ENCODE results near the gene TM4SF5. TPM values are rescaled to one million over a fixed set of nuclear protein-coding genes. Genes with fewer than 3 reads are reported as not detected.

The TM4SF5 gene
- total and polyA plus RNA-seq, 2 of the 8 experiments (the other 6 are each of a cell fraction or from before 2014, with no cell fraction given) = not detected

GRCh38 chr17:4790705-4791088 is 19.0 kb downstream of the TM4SF5 start:
- 0 out of 2 replicates have a peak overlapping the region, but pooled peaks have one; percentile 19 for H2BK15ac ChIP-seq (ENCODE audit: low read length)
- no peak overlapping the region for H4K5ac ChIP-seq (ENCODE audit: insufficient read length, low read depth, low read length)
- POLR2A ChIA-PET (ENCODE audit: partially characterized antibody) = interaction anchor here (1.1 to 3.1 kb wide), 4 partner anchors 16 to 110 kb away, joined by 3 to 15 read pairs (median 9); partner anchors contain the start of gene PLD2
- peaks cover 0 to 14% (median 8%) of the 10 kb centered on the region in 4 experiments; a peak in 5 of 7 replicates for H3K4me1 ChIP-seq (replicated peaks in 1 of 4; ENCODE audit: control insufficient read depth in 3 of 4, insufficient read depth in 4 of 4, low read length in 3 of 4)
- peaks cover 0 to 2% of the 10 kb centered on the region in 2 experiments for H4K20me1 ChIP-seq (replicated peaks in 1 of 2; ENCODE audit: control insufficient read depth in 1 of 2, insufficient read depth in 2 of 2, low read length in 2 of 2)
- no peak overlapping the region for H4K91ac ChIP-seq (replicated peaks; ENCODE audit: insufficient read length, low read length)
- no peaks in the 10 kb centered on the region for H3K79me1 ChIP-seq (ENCODE audit: low read depth, low read length)
- no peak for FAIRE-seq
- H2AFZ ChIP-seq (ENCODE audit: low read length) = peak overlapping the region; percentile 97
- H2BK20ac ChIP-seq (ENCODE audit: low read length) = no peak overlapping the region
- H3K36me3 ChIP-seq (ENCODE audit: control insufficient read depth in 2 of 4, insufficient read depth in 4 of 4, low read length in 3 of 4) = no peaks in the 10 kb centered on the region
- no peak overlapping the region for H3K56ac ChIP-seq (replicated peaks; ENCODE audit: insufficient read length, low read depth, low read length)
- no peak overlapping the region for H2BK5ac ChIP-seq (ENCODE audit: low read depth, low read length)
- no peaks in the 10 kb centered on the region for H3K9me3 ChIP-seq (ENCODE audit: insufficient read depth in 2 of 2, low read depth in 1 of 2, low read length in 1 of 2)
- CTCF ChIA-PET (ENCODE audit: partially characterized antibody) = interaction anchor here (0.7 to 4.8 kb wide), 19 partner anchors 13 to 228 kb away, joined by 3 to 27 read pairs (median 4); partner anchors contain the start of genes MED11 and PLD2
- H2AK5ac ChIP-seq (ENCODE audit: low read depth, low read length) = no peak overlapping the region
- peak overlapping the region in 1 of 4 experiments; percentile 23; a peak in 3 of 7 replicates for H3K9ac ChIP-seq (replicated peaks in 1 of 4; ENCODE audit: extremely low read depth in 1 of 4, low read depth in 3 of 4, low read length in 3 of 4)
- H3K4ac ChIP-seq (replicated peaks; ENCODE audit: insufficient read length, low read depth, low read length) = no peak overlapping the region
- H3K18ac ChIP-seq (ENCODE audit: extremely low read depth, low read length) = no peak overlapping the region
- peaks cover 17% of the 10 kb centered on the region for H3K23me2 ChIP-seq (ENCODE audit: low read depth, low read length)
- H3K27ac ChIP-seq (ENCODE audit: low read depth, low read length) = no peak overlapping the region
- WGBS, 2 experiments (ENCODE audit: extremely low coverage in 1 of 2, insufficient coverage in 1 of 2, insufficient read length in 1 of 2, insufficient replicate concordance in 2 of 2, low coverage in 1 of 2, low lambda C conversion rate in 2 of 2, missing lambda C conversion rate in 1 of 2) = 77% methylated on average over 7 of the region's 7 CpGs; no CpG with 5 or more reads in 1 of the 2 experiments
- peak overlapping the region; percentile 46 to 74 (median 66) for H3K4me3 ChIP-seq (ENCODE audit: extremely low read depth in 1 of 4, insufficient read depth in 2 of 4, low read depth in 3 of 4, low read length in 4 of 4)
- H3K23ac ChIP-seq (ENCODE audit: insufficient read length) = no peak overlapping the region
- H2BK120ac ChIP-seq (replicated peaks; ENCODE audit: low read depth, low read length) = no peak overlapping the region
- no peak overlapping the region for H4K8ac ChIP-seq (ENCODE audit: extremely low read depth, insufficient read depth, low read length)
- H3K4me2 ChIP-seq (ENCODE audit: insufficient read depth in 1 of 2, low read depth in 2 of 2, low read length in 2 of 2) = peak overlapping the region; percentile 70 to 98
- no peak overlapping the region for H3K14ac ChIP-seq (ENCODE audit: insufficient read length)
- peak overlapping the region; percentile 75 for H2BK12ac ChIP-seq (ENCODE audit: low read depth, low read length)
- no peak for DNase-seq (ENCODE audit: low read depth in 1 of 2, low spot score in 2 of 2)
- H3K27me3 ChIP-seq (replicated peaks in 1 of 4; ENCODE audit: control insufficient read depth in 3 of 4, extremely low read depth in 1 of 4, insufficient read depth in 3 of 4, low read length in 3 of 4) = peaks cover 3 to 30% (median 17%) of the 10 kb centered on the region in 4 experiments
- H3K79me2 ChIP-seq (ENCODE audit: control insufficient read depth in 1 of 2, insufficient read depth in 2 of 2, low read length in 2 of 2) = no peaks in the 10 kb centered on the region
- TF ChIP-seq TEAD4 (IDR thresholded peaks at IDR 0.05; ENCODE audit: low read depth, low read length) (no peak), SIRT6 (IDR thresholded peaks at IDR 0.05; ENCODE audit: low read length) (no peak), SUZ12 (IDR thresholded peaks at IDR 0.05; ENCODE audit: low read length) (no peak), HDAC2 (IDR thresholded peaks at IDR 0.05; ENCODE audit: borderline replicate concordance in 1 of 2, low read depth in 2 of 2, low read length in 2 of 2) (no peak), SAP30 (IDR thresholded peaks at IDR 0.05; ENCODE audit: insufficient read depth, insufficient replicate concordance, low read length) (no peak), SP4 (IDR thresholded peaks at IDR 0.05; ENCODE audit: low read length) (no peak), FOSL1 (IDR thresholded peaks at IDR 0.05; ENCODE audit: insufficient read depth, low read depth, low read length) (no peak), KDM1A (IDR thresholded peaks at IDR 0.05; ENCODE audit: borderline replicate concordance, low read length) (no peak), CBX8 (IDR thresholded peaks at IDR 0.05; ENCODE audit: borderline replicate concordance, low read depth, low read length) (no peak), BCL11A (IDR thresholded peaks at IDR 0.05; ENCODE audit: low read depth in 2 of 2, low read length in 2 of 2) (no peak), SP2 (IDR thresholded peaks at IDR 0.05; ENCODE audit: low read length) (no peak), TAF7 (optimal IDR thresholded peaks at IDR 0.05; ENCODE audit: borderline replicate concordance, low read depth, low read length) (no peak), RAD21 (IDR thresholded peaks at IDR 0.05 in 1 of 2, conservative IDR thresholded peaks at IDR 0.05 in 1 of 2; ENCODE audit: low read depth in 2 of 2, low read length in 2 of 2) (no peak), POLR2A (IDR thresholded peaks at IDR 0.05; ENCODE audit: control extremely low read depth in 1 of 2, low read depth in 2 of 2, low read length in 2 of 2) (no peak)
